NOMO-1 treated with DMSO at 0.1 percent for 48 hours (cell line): Measurements from ENCODE around the gene CD7.

Source experiments
- DNase-seq: peaks from one replicate; lab custom pipeline; 2025; ENCODE audit not compliant: unreplicated experiment; lab: John Stamatoyannopoulos, UW

The CD7 gene

DNA sequence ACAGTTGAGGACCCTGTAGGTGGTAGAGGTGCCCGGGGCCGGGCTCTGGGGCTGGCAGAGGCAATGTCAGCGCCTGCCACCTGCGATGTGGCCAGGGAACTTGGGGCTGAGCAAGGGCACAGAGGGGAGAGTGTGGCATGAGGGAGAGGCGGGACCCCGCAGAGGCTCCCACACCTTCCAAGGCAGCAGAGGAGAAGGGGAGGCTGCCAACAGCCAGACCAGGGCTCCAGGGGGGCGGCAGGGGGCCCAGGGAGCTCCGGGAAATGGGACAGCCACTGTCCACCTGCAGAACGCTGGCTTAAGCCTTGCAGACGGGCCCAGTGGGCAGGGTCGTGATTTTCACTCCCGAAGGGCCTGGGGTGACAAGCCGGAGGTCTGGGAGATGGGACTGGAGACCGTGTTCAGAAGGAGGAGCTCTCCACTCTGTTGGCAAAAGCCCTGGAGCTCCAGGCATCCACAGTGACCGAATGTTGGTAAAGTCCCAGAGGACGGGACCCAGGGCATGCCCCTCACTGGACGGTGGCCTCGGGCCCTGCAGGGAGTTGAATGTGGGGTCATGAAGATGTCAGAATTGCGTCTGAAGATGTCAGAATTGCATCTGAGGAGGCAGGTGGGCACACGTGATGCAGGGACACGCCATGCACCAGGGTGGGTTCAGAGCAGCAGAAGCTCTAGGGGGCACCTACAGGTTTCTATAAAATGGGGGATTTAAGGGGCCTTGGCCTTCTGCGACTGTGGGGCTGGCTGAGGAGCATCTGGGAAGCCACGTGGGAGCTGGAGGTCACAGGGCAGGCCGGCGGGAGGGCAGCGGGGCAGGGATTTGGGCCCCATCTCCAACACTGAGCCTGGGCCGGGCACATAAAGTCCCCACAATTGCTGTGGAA lies 18.6 kb downstream of the CD7 start:
- DNase-seq: no peak

DNA sequence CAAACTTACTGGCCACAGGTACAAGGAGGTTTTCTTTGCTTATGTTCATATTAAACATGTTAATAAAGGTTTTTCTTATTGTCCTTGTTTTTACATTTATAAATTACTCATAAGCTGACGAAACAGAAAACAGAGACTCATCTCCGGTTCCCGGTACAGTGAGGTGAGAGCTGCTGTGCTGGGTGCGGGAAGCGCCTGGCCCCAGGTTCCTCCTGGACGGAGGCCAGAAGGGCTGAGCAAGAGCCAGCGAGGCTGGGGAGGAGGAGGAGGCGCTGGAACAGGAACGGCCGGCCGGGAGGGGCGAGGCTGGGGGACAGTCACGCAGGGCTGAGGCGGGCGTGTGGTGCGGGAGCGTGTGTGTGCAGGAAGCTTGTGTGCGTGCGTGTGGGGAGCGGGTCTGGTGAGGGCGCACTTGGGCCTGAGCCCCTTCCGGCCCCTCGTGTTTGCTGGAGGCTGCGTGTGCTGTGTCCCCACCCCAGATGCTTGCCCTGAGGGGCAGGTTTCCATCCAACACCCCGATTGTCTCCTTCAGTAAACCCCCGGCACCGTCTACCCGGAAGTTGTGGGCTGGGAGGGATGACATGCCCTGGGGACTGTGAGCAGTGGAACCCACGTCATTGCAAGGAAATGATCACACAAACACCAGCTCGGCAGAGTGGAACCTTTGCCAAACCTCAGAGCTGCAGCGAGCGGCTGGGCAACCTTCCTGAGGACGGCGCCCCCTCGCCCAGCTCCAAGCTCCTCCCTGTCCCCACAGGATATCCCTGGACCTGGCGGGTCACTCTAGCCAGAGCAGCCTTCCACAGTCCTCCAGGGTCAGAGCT lies 19.5 kb downstream of the CD7 start:
- DNase-seq: peak; percentile 76

GRCh38 chr17:82297280-82297713 lies 20.1 kb downstream of the CD7 start:
- DNase-seq: peak; percentile 66

- DNase-seq: no peak
Observed at GRCh38 chr17:82296511-82297279, 20.7 kb downstream of the CD7 start.

GRCh38 chr17:82295472-82295814 lies 22.0 kb downstream of the CD7 start:
- DNase-seq: no peak

DNA sequence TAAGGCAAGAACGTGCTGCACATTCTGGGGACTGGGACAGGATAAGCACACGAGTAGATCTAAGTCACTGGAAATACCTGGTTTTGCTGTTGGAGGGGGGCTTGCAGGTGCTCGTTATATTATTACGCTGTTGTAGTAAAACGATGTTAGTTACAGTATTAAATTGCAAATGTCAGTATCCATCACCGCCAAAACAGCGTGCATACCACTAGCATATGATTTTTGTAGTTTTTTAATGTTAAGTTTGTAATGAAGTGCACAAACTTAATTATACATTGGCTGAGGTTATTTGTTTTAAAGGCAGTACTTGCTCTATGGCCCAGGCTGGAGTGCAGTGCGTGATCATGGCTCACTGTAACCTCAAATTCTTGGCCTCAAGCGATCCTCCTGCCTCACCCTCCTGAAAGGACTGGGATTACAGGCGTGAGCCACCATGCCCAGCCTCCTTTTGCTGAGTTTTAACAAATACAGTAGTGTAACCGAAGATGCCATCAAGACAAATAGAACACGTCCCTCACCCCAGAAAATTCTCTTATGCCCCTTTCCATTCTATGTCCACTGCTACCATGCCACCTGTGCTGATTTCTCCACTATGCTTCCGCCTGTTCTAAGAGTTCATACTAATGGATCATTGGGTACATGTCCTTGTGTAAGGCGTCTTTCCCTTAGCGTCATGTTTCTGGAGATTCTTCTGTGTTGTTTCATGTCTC lies 23.2 kb downstream of the CD7 start:
- no peak for DNase-seq

GRCh38 chr17:82292251-82293154 lies 24.9 kb downstream of the CD7 start:
- peak; percentile 99 for DNase-seq

DNA sequence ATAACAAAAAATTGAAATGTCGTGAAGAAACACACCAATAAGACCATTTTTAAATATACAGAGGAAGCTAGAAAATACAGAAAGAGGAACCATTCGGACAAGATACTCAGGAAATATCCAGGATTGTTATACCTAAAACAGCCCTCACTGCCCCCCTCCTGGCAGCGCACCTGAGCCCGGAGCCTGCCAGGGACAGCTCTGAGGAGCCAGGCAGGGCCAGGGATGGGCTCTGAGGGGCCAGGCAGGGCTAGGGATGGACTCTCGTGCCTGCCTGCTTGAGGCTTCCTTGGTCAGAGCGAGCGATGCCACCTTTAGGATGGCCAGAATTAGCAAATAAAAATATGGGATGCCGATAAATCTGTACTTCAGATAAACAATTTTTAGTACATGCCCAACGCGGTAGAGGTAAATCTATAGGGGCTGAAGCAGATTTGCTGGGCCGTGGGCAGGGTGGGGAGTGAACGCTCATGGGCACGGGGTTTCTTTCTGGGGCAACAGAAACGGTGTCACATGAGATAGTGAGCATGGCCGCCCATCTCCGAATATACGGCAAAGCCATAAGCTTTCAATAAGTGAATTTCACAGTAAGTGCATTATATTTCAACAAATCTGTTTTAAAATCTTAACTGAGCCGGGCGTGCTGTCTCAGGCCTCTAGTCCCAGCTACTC lies 25.7 kb downstream of the CD7 start:
- peak; percentile 43 for DNase-seq

DNA sequence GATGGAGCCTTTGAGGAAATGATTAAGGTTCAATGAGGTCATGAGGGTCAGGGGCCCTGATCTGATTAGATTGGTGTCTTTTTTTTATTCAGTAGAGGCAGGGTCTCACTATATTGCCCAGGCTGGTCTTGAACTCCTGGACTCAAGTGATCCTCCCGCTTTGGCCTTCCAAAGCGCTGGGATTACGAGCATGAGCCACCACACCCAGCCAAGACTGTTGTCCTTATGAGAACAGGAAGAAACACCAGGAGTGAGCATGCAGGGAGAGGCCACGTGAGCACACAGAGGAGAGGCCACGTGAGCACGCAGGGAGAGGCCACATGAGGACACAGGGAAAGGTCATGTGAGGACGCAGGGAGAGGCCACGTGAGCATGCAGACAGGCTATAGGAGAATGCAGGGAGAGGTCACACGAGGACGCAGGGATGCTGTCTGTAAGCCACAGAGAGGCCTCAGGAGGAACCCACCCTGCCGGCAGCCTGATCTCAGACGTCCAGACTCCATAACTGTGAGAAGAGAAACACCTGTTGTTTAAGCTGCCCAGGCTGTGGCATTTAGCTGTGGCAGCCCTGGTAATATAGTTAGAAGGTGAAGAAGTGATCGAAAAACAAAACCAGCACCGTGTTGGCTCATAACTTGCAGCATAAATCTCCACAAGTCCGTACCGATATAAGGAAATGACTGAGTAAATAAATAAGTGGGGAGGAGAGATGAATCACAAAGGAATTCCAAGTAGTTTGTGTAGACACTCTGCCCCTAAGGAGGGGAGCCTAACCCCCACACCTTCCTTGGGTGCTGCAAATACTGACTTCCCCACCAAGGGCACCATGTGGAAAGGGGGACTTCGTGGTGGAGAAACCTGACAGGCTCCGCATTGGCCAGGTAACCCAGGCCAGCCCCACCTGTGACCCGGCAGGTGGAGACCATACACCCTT lies 29.3 kb downstream of the CD7 start:
- DNase-seq: peak; percentile 87

- DNase-seq: no peak
Observed at GRCh38 chr17:82287013-82287867, 30.2 kb downstream of the CD7 start.

DNA sequence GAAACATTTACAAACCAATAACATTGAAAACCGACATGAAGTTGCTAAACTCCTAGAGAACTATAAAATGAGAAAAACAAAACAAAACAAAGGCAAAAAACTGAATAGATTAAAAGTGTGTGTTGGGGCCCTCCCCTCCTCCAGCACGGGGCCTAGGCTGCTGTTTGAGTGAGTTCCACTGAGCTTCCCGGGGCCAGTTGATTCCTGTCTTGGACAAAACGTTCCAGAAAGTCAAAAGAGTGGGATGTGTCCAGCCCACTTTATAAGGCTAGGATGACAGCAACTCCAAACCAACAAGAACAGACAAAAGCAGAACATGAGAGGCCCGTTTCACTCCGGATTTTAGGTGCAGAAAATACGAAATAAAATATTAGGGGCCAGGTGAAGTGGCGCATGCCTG lies 32.3 kb downstream of the CD7 start:
- DNase-seq: no peak

- DNase-seq: peak; percentile 7
Observed at GRCh38 chr17:82283208-82283749, 34.1 kb downstream of the CD7 start.

DNA sequence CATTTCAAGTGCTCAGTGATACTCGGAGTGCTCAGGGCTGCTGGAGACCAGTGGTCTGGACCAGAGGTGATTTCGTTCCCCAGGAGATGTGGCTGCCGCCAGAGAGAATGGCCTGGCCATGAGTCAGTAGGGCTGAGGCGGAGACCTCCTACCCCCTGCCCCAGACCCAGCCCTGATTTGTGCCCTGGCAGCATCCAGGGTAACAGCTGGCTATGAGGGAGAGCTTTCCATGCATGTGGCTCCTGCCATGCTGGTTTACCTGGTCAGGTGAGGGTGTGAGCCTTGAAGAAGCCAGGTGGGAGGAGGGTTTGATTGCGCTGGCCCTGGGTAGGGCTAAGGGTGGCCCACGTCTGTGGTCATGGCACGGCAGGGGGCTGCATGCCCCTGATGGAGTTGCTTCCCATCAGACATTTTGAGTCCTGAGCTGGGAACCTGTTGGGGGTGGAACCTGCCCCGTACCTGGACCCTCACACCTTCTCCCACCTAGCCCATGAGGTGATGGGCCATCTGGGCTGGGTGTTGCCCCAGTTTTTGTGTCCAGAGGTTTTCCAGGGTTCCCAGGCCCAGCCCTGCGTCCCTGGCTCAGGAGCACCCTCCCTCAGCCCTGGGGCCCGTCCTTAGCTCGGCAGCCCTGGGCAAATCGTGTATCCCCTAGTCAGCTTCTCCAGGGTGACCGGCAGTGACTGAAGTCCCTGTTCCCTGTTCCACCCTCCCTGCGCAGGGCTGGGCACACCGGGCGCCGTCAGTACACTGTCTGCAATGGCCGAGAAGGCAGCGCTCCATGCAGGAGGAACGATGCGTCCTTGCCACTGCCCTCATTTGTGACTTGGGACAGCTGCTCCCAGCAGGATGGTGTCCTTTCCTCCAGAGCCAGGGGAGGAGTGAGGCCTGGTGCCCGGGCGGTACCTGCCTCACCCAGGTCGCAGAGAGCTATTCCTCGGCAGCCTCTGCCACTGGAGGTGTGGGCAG lies 34.9 kb downstream of the CD7 start:
- no peak for DNase-seq

DNA sequence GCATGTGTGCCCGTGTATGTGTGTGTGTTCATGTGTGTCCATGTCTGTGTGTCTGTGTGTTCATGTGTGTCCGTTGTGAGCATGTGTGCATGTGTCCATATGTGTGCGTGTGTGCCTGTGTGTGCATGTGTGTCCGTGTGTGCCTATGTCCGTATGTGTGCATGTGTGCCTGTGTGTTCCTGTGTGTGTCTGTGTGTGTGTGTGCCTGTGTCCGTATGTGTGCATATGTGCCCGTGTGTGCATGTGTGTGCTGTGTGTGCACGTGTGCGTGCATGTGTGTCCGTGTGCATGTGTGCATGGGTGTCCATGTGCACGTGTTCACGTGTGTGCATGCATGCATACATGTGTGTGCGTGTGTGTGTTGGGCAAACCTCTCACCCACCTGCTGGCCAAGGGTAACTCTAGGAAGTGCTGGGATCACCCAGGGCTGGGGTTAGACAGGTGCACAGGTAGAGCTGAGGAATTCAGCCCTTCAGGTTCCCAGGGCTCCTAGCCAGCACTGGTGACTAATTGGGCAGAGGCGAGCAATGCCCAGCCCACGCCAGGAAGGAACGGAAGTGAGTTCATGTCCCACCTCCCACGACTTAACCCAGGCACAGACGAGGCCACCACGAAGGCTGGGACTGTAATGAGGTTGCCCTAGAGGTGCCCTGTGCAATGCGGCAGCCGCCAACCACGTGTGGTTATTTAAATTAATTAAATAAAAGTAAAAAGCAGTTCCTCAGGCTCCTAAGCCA lies 35.7 kb downstream of the CD7 start:
- no peak for DNase-seq

DNA sequence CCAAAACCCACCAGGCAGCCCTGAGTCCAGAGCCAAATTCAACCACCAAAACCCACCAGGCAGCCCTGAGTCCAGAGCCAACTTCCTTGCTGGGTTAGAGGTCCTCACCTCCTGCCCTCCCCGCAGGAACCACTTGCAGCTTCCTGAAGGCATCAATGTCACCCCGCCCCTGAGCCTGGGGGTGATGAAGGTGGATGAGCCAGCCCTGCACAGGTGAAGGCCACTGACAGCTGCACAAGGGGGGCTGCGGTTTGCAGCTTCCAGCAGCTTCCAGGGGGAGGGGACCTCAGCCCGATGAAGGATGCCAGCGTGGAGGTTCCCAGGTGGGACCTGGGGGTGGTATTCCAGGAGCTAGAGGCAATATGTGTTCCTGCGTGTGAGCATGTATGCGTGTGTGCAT lies 36.3 kb downstream of the CD7 start:
- DNase-seq: no peak
